GM12878 (cell line): ENCODE data around the gene ZNHIT1. TPM values are rescaled to one million over a fixed set of nuclear protein-coding genes. Genes with fewer than 3 reads are reported as not detected.

ENCODE experiments used
- ATAC-seq: fragments of 200-7000 bp; cut with Tn5 transposase; 3 replicates; pipeline ENCODE4 v1.9.1; 2020; ENCODE audit warnings: mild to moderate bottlenecking, moderate library complexity
- BruUV-seq: library from RNA; stranded (reverse); fragments of 400-500 nt; replicated peaks from 2 replicates; lab custom pipeline; 2021; lab: Mats Ljungman, UMichigan
- CTCF ChIA-PET: fragments of 300-600 bp; sonication (Branson Sonifier 250); formaldehyde crosslinking; extraction: SDS; loops from one replicate; lab custom pipeline; 2021; ENCODE audit warnings: inconsistent platforms; lab: Yijun Ruan, JAX
- POLR2A ChIA-PET: fragments of 350-600 bp; formaldehyde crosslinking; extraction: SDS; loops from one replicate; lab custom pipeline; 2021; ENCODE audit warnings: inconsistent platforms; lab: Charles Lee
- RAD21 ChIA-PET: fragments of 300-600 bp; sonication (Branson Sonifier 250); formaldehyde crosslinking; loops from one replicate; lab custom pipeline; 2023; ENCODE audit warnings: antibody characterized with exemption; ENCODE audit not compliant: unreplicated experiment; lab: Charles Lee
- SMC1A ChIA-PET: fragments of 300-600 bp; sonication (Branson Sonifier 250); formaldehyde crosslinking; loops from one replicate; lab custom pipeline; 2023; ENCODE audit not compliant: unreplicated experiment, uncharacterized antibody; lab: Charles Lee
- DNase-seq: peaks from one replicate; pipeline ENCODE4 v3.0.0-alpha.2; 2011; ENCODE audit warnings: low read depth, low spot score
- FAIRE-seq: peaks from 3 replicates; lab custom pipeline; 2011; peaks lifted over from hg19 to GRCh38; lab: Jason Lieb, UNC
- H2AFZ ChIP-seq: 2 replicates; pipeline ENCODE4 v1.6.0; 2011; ENCODE audit warnings: low read depth, low read length, control low read depth; ENCODE audit not compliant: control insufficient read depth
- H3K27ac ChIP-seq: 2 replicates; pipeline ENCODE4 v1.5.1; 2011; ENCODE audit warnings: control low read depth; ENCODE audit not compliant: control insufficient read depth, insufficient read depth
- H3K27me3 ChIP-seq, 2 experiments: replicated peaks in 1 of 2; 2 replicates each; pipeline versions ENCODE4 v1.6.0 to v1.6.1; 2011; ENCODE audit warnings: low read length in 1 of 2; ENCODE audit not compliant: control insufficient read depth in 2 of 2, insufficient read depth in 2 of 2
- H3K36me3 ChIP-seq, 2 experiments: 2 replicates each; pipeline ENCODE4 v1.5.1; 2011; ENCODE audit warnings: low read length in 1 of 2; ENCODE audit not compliant: control insufficient read depth in 2 of 2, insufficient read depth in 2 of 2
- H3K4me1 ChIP-seq: 2 replicates; pipeline ENCODE4 v1.6.1; 2011; ENCODE audit warnings: mild to moderate bottlenecking, low read length, moderate library complexity, mixed read lengths; ENCODE audit not compliant: control insufficient read depth, insufficient read depth
- H3K4me2 ChIP-seq: 2 replicates; pipeline ENCODE4 v1.6.0; 2011; ENCODE audit warnings: control low read depth; ENCODE audit not compliant: control insufficient read depth, insufficient read depth
- H3K4me3 ChIP-seq: fragments of 200-600 bp; sonication (generic); 2 replicates; pipeline ENCODE4 v1.5.1; 2016
- H3K79me2 ChIP-seq: 2 replicates; pipeline ENCODE4 v1.6.0; 2011; ENCODE audit warnings: low read length; ENCODE audit not compliant: control insufficient read depth, insufficient read depth
- H3K9ac ChIP-seq: 2 replicates; pipeline ENCODE4 v1.8.0; 2011; ENCODE audit warnings: low read length, control low read depth, mixed read lengths; ENCODE audit not compliant: control insufficient read depth, insufficient read depth
- H3K9me3 ChIP-seq: replicated peaks from 3 replicates; pipeline ENCODE4 v1.5.1; 2011; ENCODE audit warnings: mild to moderate bottlenecking, low read length; ENCODE audit not compliant: control insufficient read depth, insufficient read depth
- H4K20me1 ChIP-seq: 2 replicates; pipeline ENCODE4 v1.6.0; 2011; ENCODE audit not compliant: control insufficient read depth, insufficient read depth
- BRCA1 ChIP-seq: IDR thresholded peaks from 2 replicates; pipeline ENCODE4 v1.6.1; 2011; ENCODE audit warnings: low read depth, low read length, improper control_type of control experiment
- CHD2 ChIP-seq: IDR thresholded peaks from 2 replicates; pipeline ENCODE4 v1.6.1; 2011; ENCODE audit warnings: low read depth, low read length, improper control_type of control experiment, borderline replicate concordance
- FOXM1 ChIP-seq: IDR thresholded peaks from 2 replicates; pipeline ENCODE4 v1.6.1; 2012; ENCODE audit warnings: low read depth, mild to moderate bottlenecking, inconsistent platforms, low read length, moderate library complexity
- HSF1 ChIP-seq: fragments of 150-350 bp; IDR thresholded peaks from 2 replicates; pipeline ENCODE4 v1.6.1; 2014; ENCODE audit warnings: mild to moderate bottlenecking, low read depth, low read length
- IKZF1 ChIP-seq: fragments of 450-650 bp; conservative IDR thresholded peaks from 2 replicates; pipeline ENCODE4 v1.6.1; 2017; ENCODE audit warnings: antibody characterized with exemption, mild to moderate bottlenecking
- IRF5 ChIP-seq: fragments of 450-650 bp; IDR thresholded peaks from 2 replicates; pipeline ENCODE4 v1.6.1; 2017; ENCODE audit warnings: borderline replicate concordance
- KAT2A ChIP-seq: conservative IDR thresholded peaks from 2 replicates; pipeline ENCODE4 v1.6.1; 2011; ENCODE audit warnings: low read depth, low read length; ENCODE audit not compliant: control insufficient read depth
- LARP7 ChIP-seq: fragments of 450-650 bp; IDR thresholded peaks from 2 replicates; pipeline ENCODE4 v1.6.1; 2017; ENCODE audit warnings: mild to moderate bottlenecking
- MTA3 ChIP-seq: IDR thresholded peaks from 2 replicates; pipeline ENCODE4 v1.6.1; 2012; ENCODE audit warnings: low read length, inconsistent platforms, borderline replicate concordance
- MYC ChIP-seq: IDR thresholded peaks from 2 replicates; pipeline ENCODE4 v1.6.1; 2011; ENCODE audit warnings: mild to moderate bottlenecking, low read length, moderate library complexity, inconsistent platforms; ENCODE audit not compliant: insufficient read depth, insufficient replicate concordance, insufficient read length, severe bottlenecking
- NFYA ChIP-seq: IDR thresholded peaks from 2 replicates; pipeline ENCODE4 v1.6.1; 2011; ENCODE audit warnings: low read depth, mild to moderate bottlenecking, low read length, improper control_type of control experiment, borderline replicate concordance
- PKNOX1 ChIP-seq: fragments of 450-650 bp; IDR thresholded peaks from 2 replicates; pipeline ENCODE4 v1.6.1; 2016; ENCODE audit warnings: mild to moderate bottlenecking
- POLR2AphosphoS2 ChIP-seq: IDR thresholded peaks from 2 replicates; pipeline ENCODE4 v1.6.1; 2011; ENCODE audit warnings: low read depth, mild to moderate bottlenecking, low read length, improper control_type of control experiment, moderate library complexity
- TBL1XR1 ChIP-seq: IDR thresholded peaks from 2 replicates; pipeline ENCODE4 v1.6.1; 2012; ENCODE audit warnings: low read depth, low read length, improper control_type of control experiment
- YBX1 ChIP-seq: fragments of 450-650 bp; IDR thresholded peaks from 2 replicates; pipeline ENCODE4 v1.6.1; 2016; ENCODE audit warnings: antibody characterized with exemption
- ZNF592 ChIP-seq: fragments of 450-650 bp; IDR thresholded peaks from 2 replicates; pipeline ENCODE4 v1.6.1; 2017; ENCODE audit warnings: mild to moderate bottlenecking, moderate library complexity
- WGBS: methylation state at CpG from one replicate; pipeline ENCODE4 v1.1.6; 2016; ENCODE audit warnings: low lambda C conversion rate; ENCODE audit not compliant: insufficient replicate concordance, insufficient coverage; ENCODE audit errors: missing lambda C conversion rate; 5-methylcytosine and 5-hydroxymethylcytosine counted together
- in situ Hi-C: fragments of 300-500 bp; cut with MboI; formaldehyde crosslinking; loops from 9 replicates; pipeline ENCODE4 v1.14.3; 2018; ENCODE audit warnings: mixed read lengths
- intact Hi-C: fragments of 100-400 bp; cut with micrococcal nuclease; formaldehyde crosslinking; loops from one replicate; pipeline ENCODE4 v1.14.2; 2022; ENCODE audit not compliant: unreplicated experiment
- polyA plus RNA-seq, 11 experiments: library from polyadenylated mRNA; depleted of rRNA in 4 of 11; unstranded in 6 of 11; stranded (reverse) in 5 of 11; fragments of >200 nt; fragmentation: Nextera tagmentation in 4 of 11; fragmentation: Illumina TruSeq in 1 of 11; extraction: Ambion mirVana in 4 of 11; extraction: Trizol in 1 of 11; gene quantifications; 1 replicate in 1 of 11; 2 replicates in 10 of 11; pipeline versions ENCODE4 v1.2.1 to v1.2.3, GENCODE V29; 2011 to 2016; ENCODE audit warnings: inconsistent platforms in 2 of 11, missing spikeins in 2 of 11, low read depth in 1 of 11
- total RNA-seq, 4 experiments: library from RNA; depleted of rRNA in 3 of 4; stranded (reverse); fragments of >200 nt in 3 of 4; fragmentation: Illumina TruSeq in 1 of 4; extraction: Trizol in 1 of 4; gene quantifications; 2 replicates each; pipeline versions ENCODE4 v1.2.1 to v1.2.3, GENCODE V29; 2013 to 2021

The ZNHIT1 gene
- total and polyA plus RNA-seq, 10 of the 15 experiments (the other 5 are each of a cell fraction or from before 2014, with no cell fraction given) = 3.8 to 79.2 (median 44.5) TPM

- DNase-seq = no peak
- in situ Hi-C loops = no loop called here
- Histone ChIP-seq H4K20me1 (no peaks in the 10 kb centered on the region), H3K27ac (no peak overlapping the region)
- SMC1A ChIA-PET = no interaction called here
- no peak for TF ChIP-seq NFYA
- no peak for TF ChIP-seq ZNF592
- TF ChIP-seq LARP7 = no peak
- TF ChIP-seq BRCA1 = no peak
- no peak for TF ChIP-seq HSF1
- TF ChIP-seq TBL1XR1 = no peak
- TF ChIP-seq YBX1 = no peak
- TF ChIP-seq KAT2A = no peak
- no peak for TF ChIP-seq CHD2
- no peak for TF ChIP-seq PKNOX1
- TF ChIP-seq FOXM1 = no peak
- no peak for TF ChIP-seq IKZF1
- TF ChIP-seq MYC = no peak
- TF ChIP-seq POLR2AphosphoS2 = no peak
- TF ChIP-seq MTA3 = no peak
- no peak for TF ChIP-seq IRF5
- TF ChIP-seq, all 136 proteins: peak for 0
- no peak for FAIRE-seq
- Histone ChIP-seq H3K9ac (no peak overlapping the region), H3K4me2 (no peak overlapping the region), H2AFZ (no peak overlapping the region), H3K36me3 (no peaks in the 10 kb centered on the region), H3K27me3 (peaks cover 0 to 9% of the 10 kb centered on the region in 2 experiments; a peak in 2 of 4 replicates), H3K79me2 (no peaks in the 10 kb centered on the region), H3K9me3 (no peaks in the 10 kb centered on the region), H3K4me3 (no peak overlapping the region), H3K4me1 (no peaks in the 10 kb centered on the region; the same call in 1 of the 2 replicates)
- ChIA-PET POLR2A (no interaction called here), RAD21 (no interaction called here), CTCF (no interaction called here)
- no peak for ATAC-seq
- no TSS peak for BruUV-seq
- intact Hi-C loops = no loop called here
- 51% methylated on average over 10 of the region's 14 CpGs for whole genome bisulfite sequencing
Measured at GRCh38 chr7:101198476-101198875, 19.5 kb upstream of the ZNHIT1 start.
